OCI-LY3 (cell line): Measurements from ENCODE around the gene RING1.

Experiments
- EZH2phosphoT487 ChIP-seq: fragments of 200-600 bp; shearing (Covaris generic); IDR thresholded peaks from 2 replicates; pipeline ENCODE4 v1.6.1; 2018; ENCODE audit warnings: antibody characterized with exemption, mixed run types, low read depth
- TF ChIP-seq, protein P1 (sequence below): fragments of 200-600, 300-600 bp; sonication (generic); IDR thresholded peaks from 2 replicates; pipeline ENCODE4 v1.5.1; 2014; ENCODE audit warnings: antibody characterized with exemption, low read length, low read depth

DNA sequence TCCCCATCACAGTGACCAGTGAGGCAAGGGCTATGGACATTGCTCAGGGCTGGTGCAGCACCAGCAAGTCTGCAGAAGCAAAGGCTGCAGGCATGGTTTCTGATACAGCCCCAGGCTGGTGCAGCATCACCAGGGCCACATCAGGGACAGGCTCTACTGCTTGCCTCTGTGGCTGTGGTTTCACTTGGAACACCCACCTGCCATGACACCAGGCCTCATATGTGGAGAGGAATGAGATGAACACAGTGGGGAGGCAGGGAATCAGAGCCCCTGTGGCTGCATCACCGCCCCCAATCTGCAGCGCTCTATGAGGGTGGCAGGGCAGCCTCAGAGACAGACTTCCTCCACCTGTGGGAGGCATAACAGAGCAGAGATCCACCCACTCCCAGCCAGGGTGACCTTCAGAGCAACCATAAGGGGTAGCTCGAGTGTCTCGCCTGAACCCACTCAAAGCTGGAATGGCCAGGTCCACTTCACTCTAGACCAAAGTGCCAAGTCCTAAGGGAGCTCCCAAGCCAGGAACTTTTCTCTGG lies 7.9 kb downstream of the RING1 start:
- TF ChIP-seq, protein P1, sequence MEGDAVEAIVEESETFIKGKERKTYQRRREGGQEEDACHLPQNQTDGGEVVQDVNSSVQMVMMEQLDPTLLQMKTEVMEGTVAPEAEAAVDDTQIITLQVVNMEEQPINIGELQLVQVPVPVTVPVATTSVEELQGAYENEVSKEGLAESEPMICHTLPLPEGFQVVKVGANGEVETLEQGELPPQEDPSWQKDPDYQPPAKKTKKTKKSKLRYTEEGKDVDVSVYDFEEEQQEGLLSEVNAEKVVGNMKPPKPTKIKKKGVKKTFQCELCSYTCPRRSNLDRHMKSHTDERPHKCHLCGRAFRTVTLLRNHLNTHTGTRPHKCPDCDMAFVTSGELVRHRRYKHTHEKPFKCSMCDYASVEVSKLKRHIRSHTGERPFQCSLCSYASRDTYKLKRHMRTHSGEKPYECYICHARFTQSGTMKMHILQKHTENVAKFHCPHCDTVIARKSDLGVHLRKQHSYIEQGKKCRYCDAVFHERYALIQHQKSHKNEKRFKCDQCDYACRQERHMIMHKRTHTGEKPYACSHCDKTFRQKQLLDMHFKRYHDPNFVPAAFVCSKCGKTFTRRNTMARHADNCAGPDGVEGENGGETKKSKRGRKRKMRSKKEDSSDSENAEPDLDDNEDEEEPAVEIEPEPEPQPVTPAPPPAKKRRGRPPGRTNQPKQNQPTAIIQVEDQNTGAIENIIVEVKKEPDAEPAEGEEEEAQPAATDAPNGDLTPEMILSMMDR = no peak
- TF ChIP-seq EZH2phosphoT487 = no peak
